Ascending aorta (tissue), 2 donors: ENCODE results near the gene RASEF. TPM values are rescaled to one million over a fixed set of nuclear protein-coding genes. Genes with fewer than 3 reads are reported as not detected.

ENCODE experiments used
- DNase-seq, 2 donors: peaks; one replicate each; pipeline ENCODE4 v3.0.0-alpha.2; 2019; ENCODE audit warnings: low spot score in 2 of 2
- H3K27ac ChIP-seq, 2 donors: fragments of 200-600 bp; sonication (generic); one replicate each; pipeline ENCODE4 v1.5.1; 2016 to 2017; ENCODE audit warnings: mild to moderate bottlenecking in 1 of 2
- H3K27me3 ChIP-seq: fragments of 200-600 bp; sonication (generic); one replicate; pipeline ENCODE4 v1.5.1; 2017
- H3K36me3 ChIP-seq, 2 donors: fragments of 200-600 bp; sonication (generic); one replicate each; pipeline ENCODE4 v1.5.1; 2016
- H3K4me1 ChIP-seq, 2 donors: fragments of 200-600 bp; sonication (generic); one replicate each; pipeline ENCODE4 v1.5.1; 2016 to 2017; ENCODE audit warnings: mild to moderate bottlenecking in 1 of 2
- H3K4me3 ChIP-seq, 2 donors: fragments of 200-600 bp; sonication (generic); one replicate each; pipeline ENCODE4 v1.5.1; 2016 to 2017; ENCODE audit warnings: mild to moderate bottlenecking in 1 of 2
- H3K9me3 ChIP-seq, 2 donors: fragments of 200-600 bp; sonication (generic); one replicate each; pipeline ENCODE4 v1.5.1; 2016
- CTCF ChIP-seq, 3 experiments: fragments of 200-600 bp in 2 of 3; fragments of 450-650 bp in 1 of 3; sonication (generic) in 2 of 3; IDR thresholded peaks; one replicate each; pipeline ENCODE4 v1.5.1; 2016 to 2019; ENCODE audit warnings: antibody characterized with exemption in 3 of 3, mild to moderate bottlenecking in 1 of 3, moderate library complexity in 1 of 3
- intact Hi-C: fragments of 100-400 bp; cut with DNase I; formaldehyde crosslinking; loops from one replicate; pipeline ENCODE4 v1.15.1; 2023
- total RNA-seq: library from RNA; depleted of rRNA; stranded (reverse); fragments of >200 nt; gene quantifications from one replicate; pipeline ENCODE4 v1.1.0, GENCODE V29; 2016

Gene RASEF
- total RNA-seq, 1 donor from 2014 or later, result not detected

GRCh38 chr9:83056911-83057310 lies 6.0 kb downstream of the RASEF start:
- no peak for TF ChIP-seq CTCF (IDR thresholded peaks at IDR 0.05)
- Histone ChIP-seq H3K27ac (no peak overlapping the region), H3K4me3 (no peak overlapping the region), H3K4me1 (no peaks in the 10 kb centered on the region), H3K27me3 (no peaks in the 10 kb centered on the region), H3K9me3 (no peaks in the 10 kb centered on the region), H3K36me3 (no peaks in the 10 kb centered on the region)
- intact Hi-C loops, result no loop called here
- no peak for DNase-seq

- no peaks in the 10 kb centered on the region for H3K36me3 ChIP-seq
- H3K4me3 ChIP-seq, result no peak overlapping the region
- DNase-seq, result no peak
- no peaks in the 10 kb centered on the region for H3K4me1 ChIP-seq
- intact Hi-C loops, result no loop called here
- H3K27ac ChIP-seq, result no peak overlapping the region
- H3K27me3 ChIP-seq, result no peaks in the 10 kb centered on the region
- TF ChIP-seq CTCF (IDR thresholded peaks at IDR 0.05), result no peak
- no peaks in the 10 kb centered on the region for H3K9me3 ChIP-seq
Measured at GRCh38 chr9:83056174-83056573, 6.8 kb downstream of the RASEF start.

GRCh38 chr9:83047839-83048775 lies 14.8 kb downstream of the RASEF start:
- H3K4me1 ChIP-seq, result no peaks in the 10 kb centered on the region
- DNase-seq, result no peak
- H3K27me3 ChIP-seq, result no peaks in the 10 kb centered on the region
- no peaks in the 10 kb centered on the region for H3K9me3 ChIP-seq
- TF ChIP-seq CTCF (IDR thresholded peaks at IDR 0.05), result no peak
- no peak overlapping the region for H3K27ac ChIP-seq
- H3K36me3 ChIP-seq, result no peaks in the 10 kb centered on the region
- intact Hi-C loops, result no loop called here
- H3K4me3 ChIP-seq, result no peak overlapping the region

GRCh38 chr9:83043597-83043996 lies 19.3 kb downstream of the RASEF start:
- no peak for DNase-seq
- intact Hi-C loops, result no loop called here

GRCh38 chr9:83041771-83042170 lies 21.2 kb downstream of the RASEF start:
- no peak for TF ChIP-seq CTCF (IDR thresholded peaks at IDR 0.05)
- no peak for DNase-seq
- H3K4me1 ChIP-seq, result no peaks in the 10 kb centered on the region
- no peaks in the 10 kb centered on the region for H3K27me3 ChIP-seq
- intact Hi-C loops, result no loop called here
- H3K9me3 ChIP-seq, result no peaks in the 10 kb centered on the region
- H3K4me3 ChIP-seq, result no peak overlapping the region
- no peaks in the 10 kb centered on the region for H3K36me3 ChIP-seq
- no peak overlapping the region for H3K27ac ChIP-seq

More at GRCh38 chr9:83043597-83043996, 19.3 kb downstream of the RASEF start:
- no peaks in the 10 kb centered on the region for H3K4me1 ChIP-seq
- no peak for TF ChIP-seq CTCF (IDR thresholded peaks at IDR 0.05)
- no peaks in the 10 kb centered on the region for H3K9me3 ChIP-seq
- H3K36me3 ChIP-seq, result no peaks in the 10 kb centered on the region
- H3K27ac ChIP-seq, result no peak overlapping the region
- H3K4me3 ChIP-seq, result no peak overlapping the region
- H3K27me3 ChIP-seq, result no peaks in the 10 kb centered on the region
